Ovary (tissue), 9 donors: ENCODE measurements around the gene CAPRIN1. TPM values are rescaled to one million over a fixed set of nuclear protein-coding genes. Genes with fewer than 3 reads are reported as not detected.

Experiments used
- DNase-seq, 5 donors: peaks; one replicate each; pipeline ENCODE4 v3.0.0-alpha.2; 2019 to 2020
- H3K27ac ChIP-seq, 2 donors: fragments of 200-600 bp; one replicate each; pipeline versions ENCODE4 v1.5.1 to v1.8.0; 2019 to 2022
- H3K27me3 ChIP-seq: fragments of 200-600 bp; one replicate; pipeline ENCODE4 v1.8.0; 2022
- H3K36me3 ChIP-seq: fragments of 200-600 bp; sonication (generic); one replicate; pipeline ENCODE4 v1.5.1; 2019
- H3K4me1 ChIP-seq: one replicate; pipeline ENCODE4 v1.8.1; 2013; ENCODE audit warnings: mild to moderate bottlenecking, moderate library complexity; ENCODE audit not compliant: insufficient read depth
- H3K4me3 ChIP-seq: fragments of 200-600 bp; sonication (generic); one replicate; pipeline ENCODE4 v1.5.1; 2017
- H3K9me3 ChIP-seq, 2 donors: fragments of 200-600 bp in 1 of 2; sonication (generic) in 1 of 2; one replicate each; pipeline versions ENCODE4 v1.5.1 to v1.8.1; 2013 to 2019; ENCODE audit warnings: mild to moderate bottlenecking in 1 of 2, moderate library complexity in 1 of 2
- EP300 ChIP-seq: sonication (generic); formaldehyde crosslinking; IDR thresholded peaks from one replicate; pipeline ENCODE4 v1.6.1; 2017; ENCODE audit warnings: antibody characterized with exemption
- POLR2A ChIP-seq: fragments of 450-650 bp; IDR thresholded peaks from one replicate; pipeline ENCODE4 v1.6.1; 2017; ENCODE audit warnings: antibody characterized with exemption, mild to moderate bottlenecking, moderate library complexity
- WGBS, 3 donors: extraction: QIAGEN DNeasy Blood & Tissue Kit in 1 of 3; methylation state at CpG; one replicate each; pipeline versions ENCODE4 v1.1.5 to v1.1.7; 2013 to 2017; 5-methylcytosine and 5-hydroxymethylcytosine counted together
- intact Hi-C, 4 donors: fragments of 100-400 bp; cut with DNase I; formaldehyde crosslinking; loops; one replicate each; pipeline versions ENCODE4 v1.11.0 to v1.15.1; 2022 to 2023
- polyA plus RNA-seq, 2 donors: library from polyadenylated mRNA; stranded (reverse); fragments of 200-250 nt in 1 of 2; fragments of 350-450 nt in 1 of 2; fragmentation: Illumina TruSeq in 1 of 2; extraction: RNeasy Lipid Tissue Mini Kit (QIAGEN cat#74804) in 1 of 2; gene quantifications; one replicate each; pipeline ENCODE4 v1.2.3, GENCODE V29; 2013 to 2014
- total RNA-seq, 7 donors: library from RNA; depleted of rRNA in 2 of 7; stranded (reverse); fragments of >200 nt in 2 of 7; fragmentation: NEBNext Ultra II Directional in 3 of 7; extraction: Animal tissue kit (Norgen Biotek cat#: 25700) in 3 of 7; gene quantifications; one replicate each; pipeline versions ENCODE4 v1.1.0 to v1.2.4, GENCODE V29; 2016 to 2023
- TF ChIP-seq, protein P1 (sequence below), 3 donors: fragments of 450-650 bp in 2 of 3; fragments of 200-600 bp in 1 of 3; IDR thresholded peaks; one replicate each; pipeline versions ENCODE4 v1.5.1 to v1.8.0; 2016 to 2022; ENCODE audit warnings: antibody characterized with exemption in 3 of 3, mild to moderate bottlenecking in 1 of 3
- donor health status: DM: no; HTN: no; CAD: no; lungs with moderate emphysema.
- donor health status: DM: no; HTN: no; CAD: no.
- donor health status: Bipolar disorder and iron deficiency.
- donor health status: DM: yes; HTN: yes; CAD: no.
- donor health status: DM: no; HTN: no; CAD: no.
- donor health status: DM: yes; HTN: yes; CAD: no.

The CAPRIN1 gene
- total and polyA plus RNA-seq, 9 donors: 74.2 to 214 (median 160) TPM

- no peak for TF ChIP-seq POLR2A
- TF ChIP-seq, protein P1, sequence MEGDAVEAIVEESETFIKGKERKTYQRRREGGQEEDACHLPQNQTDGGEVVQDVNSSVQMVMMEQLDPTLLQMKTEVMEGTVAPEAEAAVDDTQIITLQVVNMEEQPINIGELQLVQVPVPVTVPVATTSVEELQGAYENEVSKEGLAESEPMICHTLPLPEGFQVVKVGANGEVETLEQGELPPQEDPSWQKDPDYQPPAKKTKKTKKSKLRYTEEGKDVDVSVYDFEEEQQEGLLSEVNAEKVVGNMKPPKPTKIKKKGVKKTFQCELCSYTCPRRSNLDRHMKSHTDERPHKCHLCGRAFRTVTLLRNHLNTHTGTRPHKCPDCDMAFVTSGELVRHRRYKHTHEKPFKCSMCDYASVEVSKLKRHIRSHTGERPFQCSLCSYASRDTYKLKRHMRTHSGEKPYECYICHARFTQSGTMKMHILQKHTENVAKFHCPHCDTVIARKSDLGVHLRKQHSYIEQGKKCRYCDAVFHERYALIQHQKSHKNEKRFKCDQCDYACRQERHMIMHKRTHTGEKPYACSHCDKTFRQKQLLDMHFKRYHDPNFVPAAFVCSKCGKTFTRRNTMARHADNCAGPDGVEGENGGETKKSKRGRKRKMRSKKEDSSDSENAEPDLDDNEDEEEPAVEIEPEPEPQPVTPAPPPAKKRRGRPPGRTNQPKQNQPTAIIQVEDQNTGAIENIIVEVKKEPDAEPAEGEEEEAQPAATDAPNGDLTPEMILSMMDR (IDR thresholded peaks at IDR 0.05): no peak
- TF ChIP-seq EP300: no peak
- no peak for DNase-seq
- H3K9me3 ChIP-seq: no peaks in the 10 kb centered on the region
- intact Hi-C loops: no loop called here
- H3K4me1 ChIP-seq: no peaks in the 10 kb centered on the region
- H3K27ac ChIP-seq: no peak overlapping the region
- H3K36me3 ChIP-seq: no peaks in the 10 kb centered on the region
- no peaks in the 10 kb centered on the region for H3K27me3 ChIP-seq
- WGBS, 3 donors: 67 to 76% (median 71%) methylated on average over 5 of the region's 5 CpGs
- no peak overlapping the region for H3K4me3 ChIP-seq
These were observed 62.9 kb downstream of the CAPRIN1 start for GRCh38 chr11:34114471-34114870.

- no peak overlapping the region for H3K4me3 ChIP-seq
- H3K9me3 ChIP-seq: no peaks in the 10 kb centered on the region
- intact Hi-C loops: no loop called here
- H3K27me3 ChIP-seq: no peaks in the 10 kb centered on the region
- H3K4me1 ChIP-seq: no peaks in the 10 kb centered on the region
- WGBS, 3 donors: 94 to 98% (median 95%) methylated on average over 4 of the region's 4 CpGs
- no peaks in the 10 kb centered on the region for H3K36me3 ChIP-seq
- no peak for DNase-seq
- no peak overlapping the region for H3K27ac ChIP-seq
- TF ChIP-seq, protein P1 (IDR thresholded peaks at IDR 0.05): no peak
- no peak for TF ChIP-seq EP300
- no peak for TF ChIP-seq POLR2A
These were observed 69.1 kb downstream of the CAPRIN1 start for GRCh38 chr11:34120651-34121050.

DNA sequence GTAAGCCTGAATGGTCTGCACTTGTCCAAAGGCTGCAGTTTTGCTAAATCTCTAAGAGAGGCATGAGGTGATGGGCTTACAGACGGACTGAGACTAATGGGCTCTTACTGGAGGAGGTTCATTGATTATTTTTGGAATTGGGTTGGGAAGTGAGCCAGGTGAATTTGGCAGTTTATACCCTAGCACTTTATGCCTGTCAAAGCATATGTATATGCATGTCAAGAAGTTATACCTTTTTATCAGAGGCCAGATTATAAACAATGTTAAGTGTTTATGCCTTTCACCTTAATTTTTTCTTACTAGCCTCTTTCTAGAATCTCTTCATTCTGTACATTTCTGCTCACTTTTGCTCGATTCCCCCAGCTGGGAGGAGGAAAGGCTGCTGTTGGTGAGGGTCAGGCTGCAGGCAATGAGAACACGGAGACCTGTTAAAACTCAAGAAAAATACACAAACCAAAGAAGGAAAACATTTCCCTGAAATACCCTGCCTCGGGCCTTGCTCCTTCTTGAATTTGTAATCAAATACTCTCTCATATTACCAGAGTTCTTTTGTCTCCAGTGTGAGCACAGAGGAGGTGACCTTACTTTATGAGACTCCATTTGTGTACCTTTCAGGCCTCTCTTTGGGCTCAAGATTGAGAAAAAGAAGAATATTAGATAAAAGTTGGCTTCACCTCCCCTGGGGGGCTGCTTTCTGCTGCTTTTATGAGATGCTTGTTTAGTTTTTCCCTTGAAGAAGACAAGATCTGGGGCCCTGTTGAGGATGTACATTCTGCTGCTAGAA lies 73.5 kb downstream of the CAPRIN1 start:
- Histone ChIP-seq H3K4me3 (no peak overlapping the region), H3K36me3 (no peaks in the 10 kb centered on the region), H3K4me1 (no peaks in the 10 kb centered on the region), H3K27ac (no peak overlapping the region), H3K27me3 (no peaks in the 10 kb centered on the region), H3K9me3 (no peaks in the 10 kb centered on the region)
- TF ChIP-seq EP300: no peak
- TF ChIP-seq POLR2A: no peak
- TF ChIP-seq, protein P1 (IDR thresholded peaks at IDR 0.05): no peak
- 44 to 64% (median 48%) methylated on average over 4 of the region's 4 CpGs for WGBS, 3 donors
- intact Hi-C loops: no loop called here
- DNase-seq: no peak

DNA sequence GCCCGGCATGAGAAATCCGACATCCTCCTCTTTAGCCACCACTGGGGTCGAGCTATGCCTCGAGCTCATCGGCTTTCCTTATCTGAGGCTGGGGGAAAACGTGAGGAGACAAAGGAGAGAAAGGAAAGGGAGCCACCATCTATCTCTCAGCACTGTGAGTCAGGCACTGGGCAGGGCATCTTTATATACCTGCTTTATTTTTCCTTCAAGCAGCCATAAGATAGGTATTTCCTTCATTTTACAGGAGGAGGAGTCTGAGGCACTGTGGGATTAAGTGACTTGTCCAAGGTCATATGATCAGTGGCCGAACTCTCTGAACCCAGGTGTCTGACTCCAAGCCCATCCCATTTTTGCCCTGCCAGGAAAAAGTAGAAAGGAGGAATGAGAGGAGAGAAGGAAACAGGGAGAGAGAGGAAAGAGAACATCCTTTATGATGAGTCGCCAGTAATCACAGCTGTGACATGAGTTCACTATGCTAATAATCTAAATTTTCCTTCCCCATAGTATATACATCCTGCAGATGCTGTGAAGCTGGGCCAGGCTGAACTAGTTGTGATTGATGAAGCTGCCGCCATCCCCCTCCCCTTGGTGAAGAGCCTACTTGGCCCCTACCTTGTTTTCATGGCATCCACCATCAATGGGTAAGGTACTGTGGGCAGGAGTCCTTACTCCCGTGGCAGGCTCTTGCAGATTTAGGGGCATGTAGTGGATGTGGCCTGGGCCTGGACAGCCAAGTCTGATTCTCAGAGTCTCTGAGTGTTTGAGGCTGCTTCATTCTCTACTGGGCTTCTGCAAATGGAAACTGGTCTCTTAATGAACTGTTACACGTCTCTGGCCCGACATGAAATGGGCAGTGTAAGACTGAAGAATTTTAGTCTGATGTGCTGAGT lies 75.7 kb downstream of the CAPRIN1 start:
- H3K27ac ChIP-seq: no peak overlapping the region
- no peaks in the 10 kb centered on the region for H3K4me1 ChIP-seq
- no peak for DNase-seq
- H3K9me3 ChIP-seq: no peaks in the 10 kb centered on the region
- no peaks in the 10 kb centered on the region for H3K27me3 ChIP-seq
- no peaks in the 10 kb centered on the region for H3K36me3 ChIP-seq
- intact Hi-C loops: no loop called here
- no peak overlapping the region for H3K4me3 ChIP-seq
- TF ChIP-seq POLR2A (no peak), EP300 (no peak)
- TF ChIP-seq, protein P1 (IDR thresholded peaks at IDR 0.05): no peak
- 88 to 92% (median 90%) methylated on average over 12 of the region's 12 CpGs for WGBS, 3 donors
